Thoracic aorta (tissue), 2 donors: ENCODE measurements around the gene TOP2B. TPM values are rescaled to one million over a fixed set of nuclear protein-coding genes. Genes with fewer than 3 reads are reported as not detected.

ENCODE experiments used
- ATAC-seq: fragments of 150-250 bp; one replicate; pipeline ENCODE4 v1.8.0; 2017; ENCODE audit warnings: low read depth; ENCODE audit not compliant: insufficient number of reproducible peaks, low FRiP score
- DNase-seq: peaks from one replicate; pipeline ENCODE4 v3.0.0-alpha.2; 2020; ENCODE audit warnings: low spot score
- H3K27ac ChIP-seq, 2 donors: fragments of 200-600 bp; sonication (generic); 1 replicate in 1 of 2; 2 replicates in 1 of 2; pipeline ENCODE4 v1.5.1; 2016; ENCODE audit warnings: mild to moderate bottlenecking in 2 of 2, moderate library complexity in 2 of 2
- H3K27me3 ChIP-seq: fragments of 200-600 bp; sonication (generic); replicated peaks from 2 replicates; pipeline ENCODE4 v1.6.0; 2016; ENCODE audit warnings: mild to moderate bottlenecking; ENCODE audit not compliant: insufficient read depth
- H3K36me3 ChIP-seq: fragments of 200-600 bp; sonication (generic); one replicate; pipeline ENCODE4 v1.5.1; 2016
- H3K4me1 ChIP-seq, 2 donors: fragments of 200-600 bp; sonication (generic); 1 replicate in 1 of 2; 2 replicates in 1 of 2; pipeline versions ENCODE4 v1.5.1 to v1.6.0; 2016; ENCODE audit warnings: low read depth in 2 of 2, mild to moderate bottlenecking in 1 of 2; ENCODE audit not compliant: control insufficient read depth in 1 of 2
- H3K4me3 ChIP-seq: fragments of 200-600 bp; sonication (generic); 2 replicates; pipeline ENCODE4 v1.5.1; 2016; ENCODE audit warnings: mild to moderate bottlenecking
- H3K9me3 ChIP-seq: fragments of 200-600 bp; sonication (generic); 2 replicates; pipeline ENCODE4 v1.5.1; 2016
- CTCF ChIP-seq: fragments of 200-600 bp; sonication (generic); IDR thresholded peaks from one replicate; pipeline ENCODE4 v1.5.1; 2019; ENCODE audit warnings: antibody characterized with exemption
- total RNA-seq, 2 donors: library from RNA; depleted of rRNA; stranded (reverse); fragments of >200 nt; gene quantifications; one replicate each; pipeline versions ENCODE4 v1.1.0 to v1.2.3, GENCODE V29; 2016

Gene TOP2B
- total RNA-seq, 2 donors from 2014 or later: 78.9 to 92.0 TPM

DNA sequence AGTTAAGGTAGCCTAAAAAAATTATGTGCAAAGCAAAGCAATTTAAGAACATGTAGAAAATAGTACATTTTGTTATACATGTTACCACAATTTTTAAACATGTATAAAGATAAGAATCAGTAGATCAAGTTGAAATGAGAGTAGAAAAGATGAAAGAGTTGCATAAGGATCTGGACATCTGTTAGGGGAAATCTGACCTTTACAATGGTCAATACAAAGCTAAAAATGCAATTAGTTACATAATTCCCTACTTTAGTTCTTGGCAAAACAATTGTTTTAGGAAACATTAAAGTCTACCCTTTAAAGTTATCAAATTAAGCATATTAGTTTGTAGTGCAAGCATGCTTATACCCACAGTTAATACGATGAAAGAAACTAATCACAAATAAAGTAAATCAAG is 32.7 kb downstream of the TOP2B start:
- no peaks in the 10 kb centered on the region for H3K9me3 ChIP-seq
- H3K27ac ChIP-seq: no peak overlapping the region
- no peaks in the 10 kb centered on the region for H3K27me3 ChIP-seq
- no peak overlapping the region for H3K4me3 ChIP-seq
- peaks cover 25% of the 10 kb centered on the region for H3K36me3 ChIP-seq
- DNase-seq: no peak
- TF ChIP-seq CTCF: no peak
- H3K4me1 ChIP-seq: no peaks in the 10 kb centered on the region
- ATAC-seq: no peak

GRCh38 chr3:25621087-25621486 is 43.6 kb downstream of the TOP2B start:
- H3K4me3 ChIP-seq: no peak overlapping the region
- H3K4me1 ChIP-seq: no peaks in the 10 kb centered on the region
- ATAC-seq (no peak), DNase-seq (no peak)
- no peaks in the 10 kb centered on the region for H3K9me3 ChIP-seq
- TF ChIP-seq CTCF: no peak
- peaks cover 28% of the 10 kb centered on the region for H3K36me3 ChIP-seq
- H3K27ac ChIP-seq: no peak overlapping the region
- H3K27me3 ChIP-seq: no peaks in the 10 kb centered on the region

DNA sequence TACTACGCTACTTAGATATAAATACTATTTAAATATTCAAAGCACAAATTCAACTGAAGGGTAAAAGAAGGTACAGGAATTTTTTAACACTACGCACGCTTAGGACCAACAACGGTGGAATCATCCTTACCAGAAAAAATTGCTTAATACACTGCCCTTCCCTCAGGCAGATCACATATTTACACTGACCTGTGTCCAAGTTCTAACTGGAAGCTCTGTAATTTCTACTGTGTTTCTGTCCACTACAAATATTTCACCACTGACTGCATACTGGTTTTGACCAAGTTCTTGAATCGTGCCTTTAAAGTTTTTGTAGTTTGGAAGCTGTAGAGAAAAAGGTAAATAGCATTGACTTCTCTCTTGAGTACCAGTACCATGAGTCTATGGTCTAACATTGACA is 44.2 kb downstream of the TOP2B start:
- no peak overlapping the region for H3K4me3 ChIP-seq
- ATAC-seq (no peak), DNase-seq (no peak)
- no peak overlapping the region for H3K27ac ChIP-seq
- H3K9me3 ChIP-seq: no peaks in the 10 kb centered on the region
- peaks cover 25% of the 10 kb centered on the region for H3K36me3 ChIP-seq
- no peaks in the 10 kb centered on the region for H3K27me3 ChIP-seq
- H3K4me1 ChIP-seq: no peaks in the 10 kb centered on the region
- TF ChIP-seq CTCF: no peak

DNA sequence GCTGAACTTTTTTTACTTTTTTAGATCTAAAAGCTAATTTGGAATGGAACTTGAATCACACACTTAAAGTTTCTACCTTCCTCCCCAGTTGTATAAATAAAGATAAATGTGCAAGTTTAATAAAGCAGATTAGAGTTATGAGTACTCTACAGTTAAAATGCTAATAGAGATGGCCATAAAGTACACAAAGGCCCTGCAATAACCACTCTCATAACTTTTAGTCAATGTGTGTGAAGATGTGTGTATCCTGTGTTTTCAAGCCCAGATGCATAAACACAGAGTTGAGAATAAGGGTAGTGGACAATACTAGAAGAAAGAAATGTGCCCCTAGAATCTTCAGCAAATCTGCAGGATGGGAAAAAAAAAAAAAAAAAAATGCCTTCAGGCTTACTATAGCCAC is 45.3 kb downstream of the TOP2B start:
- no peaks in the 10 kb centered on the region for H3K9me3 ChIP-seq
- no peaks in the 10 kb centered on the region for H3K27me3 ChIP-seq
- no peak for DNase-seq
- TF ChIP-seq CTCF: no peak
- no peak overlapping the region for H3K27ac ChIP-seq
- no peaks in the 10 kb centered on the region for H3K4me1 ChIP-seq
- no peak for ATAC-seq
- peaks cover 21% of the 10 kb centered on the region for H3K36me3 ChIP-seq
- H3K4me3 ChIP-seq: no peak overlapping the region

DNA sequence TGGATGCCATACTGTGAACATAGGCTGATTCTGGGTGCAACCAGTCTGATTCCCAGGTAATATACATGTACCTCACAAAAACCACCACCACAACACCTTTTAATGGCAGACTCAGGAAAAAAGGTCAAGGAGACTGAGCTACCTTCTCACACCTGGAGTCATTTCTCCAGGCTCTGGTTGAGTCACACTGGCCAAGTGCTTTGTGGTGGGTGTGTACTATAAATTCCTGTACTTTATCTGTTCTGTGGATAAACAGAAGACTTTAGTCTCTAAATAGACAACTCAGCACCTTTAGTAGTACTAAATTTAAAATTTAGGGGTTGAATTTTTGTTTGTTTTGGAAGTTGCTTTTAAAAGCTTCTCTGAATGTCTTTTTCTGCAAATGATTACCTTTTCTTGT is 46.7 kb downstream of the TOP2B start:
- no peak for TF ChIP-seq CTCF
- DNase-seq: no peak
- no peaks in the 10 kb centered on the region for H3K9me3 ChIP-seq
- no peak for ATAC-seq
- peaks cover 19% of the 10 kb centered on the region for H3K36me3 ChIP-seq
- H3K27me3 ChIP-seq: no peaks in the 10 kb centered on the region
- H3K27ac ChIP-seq: no peak overlapping the region
- no peaks in the 10 kb centered on the region for H3K4me1 ChIP-seq
- no peak overlapping the region for H3K4me3 ChIP-seq
